HG03103 (cell line): Measurements from ENCODE around the gene PSMG4.
"Not testable (repeated sequence)": the region's sequence is repeated elsewhere in the genome, so short reads cannot be mapped to it uniquely, and the experiment has no call there.

ENCODE experiments used
- ATAC-seq: cut with Tn5 transposase; IDR thresholded peaks from one replicate; pipeline ENCODE4 v1.9.1; 2021; ENCODE audit warnings: low read depth; ENCODE audit not compliant: unreplicated experiment

The PSMG4 gene

DNA sequence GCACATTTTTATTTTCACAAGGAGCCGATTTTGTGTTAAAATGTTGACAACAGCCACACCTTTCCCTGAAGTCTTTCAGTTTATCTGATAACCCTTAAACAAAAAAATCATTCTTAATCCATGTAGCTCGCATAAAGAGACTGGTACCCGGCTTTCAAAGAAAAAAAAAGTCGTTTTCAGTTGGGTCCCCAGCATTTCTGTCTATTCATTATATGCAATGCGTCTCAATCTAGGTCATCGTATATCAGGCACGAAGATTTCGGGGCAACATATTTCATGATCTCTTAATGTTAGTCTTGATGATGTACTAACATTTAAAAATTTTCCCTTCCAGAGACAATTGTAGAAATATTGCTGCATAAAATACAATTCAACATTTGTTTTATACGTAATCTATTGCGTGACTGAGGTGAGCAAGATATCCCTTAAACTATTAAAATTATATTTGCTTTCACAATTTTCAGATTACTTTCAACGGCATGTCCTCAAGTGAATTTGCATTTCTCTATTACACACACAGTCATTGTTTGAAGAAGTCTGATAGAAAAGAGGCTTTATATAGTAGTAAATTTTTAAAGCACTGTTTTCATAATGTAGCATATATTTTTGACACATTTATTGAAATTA is 28.4 kb upstream of the PSMG4 start:
- ATAC-seq: no peak

GRCh38 chr6:3230900-3231246 is 27.9 kb upstream of the PSMG4 start:
- ATAC-seq: no peak

DNA sequence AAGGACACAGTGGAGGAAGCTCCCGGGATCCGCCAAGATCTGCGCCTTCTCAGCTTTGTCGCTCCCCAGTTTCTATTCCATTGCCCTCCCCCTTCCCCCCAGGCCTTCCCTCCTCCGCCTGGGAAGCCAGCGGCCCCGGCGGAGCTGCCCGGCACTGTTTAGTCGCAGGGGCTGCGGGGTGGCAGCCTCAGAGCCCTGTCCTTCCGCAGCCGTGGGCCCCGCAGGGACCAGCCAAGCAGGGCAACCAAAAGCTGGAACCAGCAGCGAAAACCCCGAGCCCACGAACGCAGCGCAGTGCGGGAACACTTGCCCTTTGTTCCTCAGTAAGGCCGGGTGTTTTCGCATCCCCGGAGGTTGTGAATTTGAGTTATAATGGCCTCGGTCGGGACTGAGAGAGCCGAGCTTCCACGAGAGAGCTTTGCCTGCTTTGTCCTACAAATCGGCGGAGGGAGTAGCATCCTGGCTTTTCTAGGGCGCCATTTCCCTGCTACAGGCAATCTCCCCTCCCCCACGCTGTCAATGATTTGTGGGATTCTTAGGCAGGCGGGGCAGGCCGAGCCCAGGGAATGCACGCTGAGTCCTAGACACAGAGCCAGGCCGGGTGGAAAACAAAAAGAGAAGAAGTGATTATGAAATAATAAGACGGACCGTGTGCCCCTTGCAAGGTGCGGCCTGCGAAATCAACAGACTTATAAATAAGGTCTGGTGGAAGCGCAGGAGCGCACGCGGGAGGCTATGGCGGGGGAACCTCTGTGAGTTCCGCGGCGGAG is 27.3 kb upstream of the PSMG4 start:
- ATAC-seq: no peak

DNA sequence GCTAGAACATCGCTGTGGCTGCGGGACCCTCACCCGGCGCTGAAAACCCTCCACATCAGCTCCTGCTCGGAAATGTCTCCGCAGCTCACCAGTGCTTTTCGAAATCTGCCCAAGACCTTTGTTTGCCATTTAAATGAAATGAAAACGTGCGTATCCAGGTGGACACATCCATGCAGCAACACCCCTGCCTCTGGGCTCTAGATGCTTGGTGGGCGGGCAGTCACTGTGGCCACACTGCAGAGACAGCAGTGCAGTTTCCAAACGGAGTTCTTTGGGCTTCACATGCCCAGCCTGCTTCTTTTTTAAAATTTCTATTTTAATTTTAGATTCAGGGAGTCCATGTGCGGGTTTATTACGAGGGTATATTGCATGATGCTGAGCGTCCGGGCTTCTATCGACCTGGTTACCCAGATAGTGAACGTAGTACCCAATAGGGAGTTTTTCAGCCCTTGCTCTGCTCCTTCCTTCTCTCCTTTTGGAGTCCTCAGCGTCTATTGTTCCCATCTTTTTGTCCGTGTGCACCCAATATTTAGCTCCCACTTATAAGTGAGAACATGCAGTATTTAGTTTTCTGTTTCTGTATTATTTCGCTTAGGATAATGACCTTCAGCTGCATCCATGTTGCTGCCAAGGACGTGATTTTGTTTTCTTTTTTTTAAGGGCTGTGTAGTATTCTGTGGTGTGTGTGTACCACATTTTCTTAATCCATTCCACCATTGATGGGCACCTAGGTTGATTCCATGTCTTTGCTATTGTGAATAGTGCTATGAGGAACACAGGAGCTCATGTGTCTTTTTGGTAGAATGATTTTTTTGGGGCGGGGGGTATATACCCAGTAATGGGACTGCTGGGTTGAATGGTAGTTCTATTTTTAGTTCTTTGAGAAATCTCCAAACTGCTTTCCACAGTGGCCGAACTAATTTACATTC is 26.5 kb upstream of the PSMG4 start:
- ATAC-seq: no peak

GRCh38 chr6:3233321-3233720 is 25.4 kb upstream of the PSMG4 start:
- ATAC-seq: no peak

GRCh38 chr6:3233904-3234303 is 24.8 kb upstream of the PSMG4 start:
- no peak for ATAC-seq

DNA sequence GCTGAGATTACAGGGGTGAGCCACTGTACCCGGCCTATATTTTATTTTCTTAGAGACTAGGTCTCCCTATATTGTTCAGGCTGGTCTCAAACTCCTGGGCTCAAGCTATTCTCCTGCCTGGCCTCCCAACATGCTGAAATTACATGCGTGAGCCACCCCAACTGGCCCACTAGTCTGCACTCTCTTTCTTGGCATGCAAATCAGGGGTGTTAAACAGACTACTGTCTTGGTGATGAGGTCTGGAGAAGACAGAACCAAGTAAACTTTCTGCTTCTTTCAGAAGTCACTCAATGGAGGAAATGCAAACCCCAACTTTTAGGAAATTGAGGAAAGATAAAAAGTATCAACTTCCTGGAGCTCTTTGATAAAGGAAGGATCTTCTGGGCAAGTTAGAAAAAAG is 23.3 kb upstream of the PSMG4 start:
- ATAC-seq: no peak

DNA sequence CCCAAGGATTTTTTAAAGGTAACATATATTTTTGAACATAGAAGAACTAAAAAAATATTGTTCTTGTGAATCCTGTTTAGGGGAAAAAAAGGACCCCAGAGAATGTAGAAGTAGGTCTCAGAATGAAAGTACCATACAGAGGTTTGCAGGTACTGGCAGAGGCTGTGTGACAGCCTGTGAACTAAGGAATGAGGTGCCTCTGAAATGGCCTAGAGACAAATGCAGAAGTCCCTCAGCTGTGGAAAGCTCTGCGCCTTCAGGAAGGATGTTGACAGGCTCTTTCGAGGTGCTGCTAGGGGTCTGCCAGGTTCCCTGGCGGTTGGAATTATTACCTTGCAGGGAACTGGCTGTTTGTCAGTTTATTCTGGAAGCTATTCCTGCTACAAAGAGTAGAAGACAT is 22.7 kb upstream of the PSMG4 start:
- ATAC-seq: no peak

DNA sequence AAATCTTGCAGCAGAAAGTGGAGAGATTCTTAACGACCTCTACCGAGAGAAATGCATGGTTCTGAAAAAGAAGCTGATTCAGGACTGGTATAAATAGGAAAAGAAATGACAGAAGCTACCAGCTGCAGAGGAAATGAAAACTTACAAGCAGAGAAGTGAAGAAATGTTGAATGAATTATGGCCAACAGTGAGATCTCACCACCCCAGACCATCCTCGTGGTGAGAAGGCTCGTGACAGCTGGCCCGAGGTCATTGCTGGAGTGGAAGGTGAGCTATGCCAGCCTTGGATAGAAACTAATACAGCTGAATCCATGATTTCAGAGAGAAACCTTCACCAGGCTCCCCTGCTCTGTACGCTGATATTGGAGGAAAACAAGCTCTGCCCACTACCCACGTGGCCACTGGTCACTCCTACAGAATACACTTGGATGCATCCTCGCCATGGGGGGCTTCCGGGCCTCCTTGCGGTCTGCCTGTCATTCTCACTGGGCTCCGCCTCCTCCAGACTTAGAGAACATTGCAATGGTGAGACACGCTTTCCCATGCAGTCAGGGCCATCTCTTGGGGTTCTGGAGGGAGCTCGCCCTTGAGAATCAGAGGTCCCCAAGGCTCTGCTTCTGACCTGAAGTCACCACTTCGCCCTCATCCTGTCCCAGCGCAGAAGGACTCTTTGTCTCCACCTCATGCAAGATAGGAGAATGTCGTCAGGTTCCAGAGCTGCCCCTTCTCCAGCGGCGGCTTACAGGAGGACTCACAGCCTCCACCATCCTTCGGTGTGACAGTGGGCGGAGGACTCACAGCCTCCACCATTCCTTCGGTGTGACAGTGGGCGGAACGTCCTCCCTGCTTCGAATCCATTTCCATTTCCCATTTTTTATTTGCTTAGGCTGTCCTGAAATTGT is 20.7 kb upstream of the PSMG4 start:
- ATAC-seq: no peak

DNA sequence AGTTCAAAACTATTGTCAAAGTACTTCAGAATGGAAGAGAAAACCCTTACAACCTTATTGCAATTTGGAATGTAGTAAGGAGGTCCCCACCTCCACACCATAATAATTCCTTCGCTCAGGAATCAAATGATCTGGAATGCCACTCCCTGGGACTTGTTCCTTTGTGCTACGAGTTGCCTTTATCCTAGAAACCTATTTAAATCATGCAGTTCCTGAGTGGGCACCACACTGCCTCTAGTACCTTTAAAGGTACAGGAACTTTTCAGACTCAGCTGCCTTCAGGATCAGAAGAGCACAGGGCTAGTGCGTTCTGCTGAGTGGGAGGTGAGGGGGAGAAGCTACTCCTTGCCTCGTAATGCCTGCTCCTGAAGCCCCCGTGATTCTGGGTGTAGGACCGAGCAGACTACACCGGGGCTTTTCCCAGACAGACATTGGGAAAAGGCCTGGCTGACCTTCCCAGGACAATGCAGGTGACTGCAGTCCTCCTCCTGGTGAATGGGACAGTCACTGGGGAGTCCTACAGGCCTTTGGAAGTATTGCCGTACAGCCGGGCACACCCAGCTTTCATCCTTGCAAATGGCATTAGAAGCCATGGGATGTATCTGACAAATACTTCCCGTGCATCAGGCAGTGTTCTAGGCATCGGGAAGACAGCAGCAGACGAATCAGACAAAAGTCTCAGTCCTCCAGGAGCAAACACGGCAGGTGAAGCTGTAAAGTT is 19.5 kb upstream of the PSMG4 start:
- ATAC-seq: no peak

GRCh38 chr6:3240595-3240994 is 18.2 kb upstream of the PSMG4 start:
- no peak for ATAC-seq

- ATAC-seq: not testable (repeated sequence)
Observed at GRCh38 chr6:3241745-3242144, 17.0 kb upstream of the PSMG4 start.

GRCh38 chr6:3242768-3243167 is 16.0 kb upstream of the PSMG4 start:
- ATAC-seq: no peak

- ATAC-seq: no peak
Observed at GRCh38 chr6:3244003-3244831, 14.5 kb upstream of the PSMG4 start.

DNA sequence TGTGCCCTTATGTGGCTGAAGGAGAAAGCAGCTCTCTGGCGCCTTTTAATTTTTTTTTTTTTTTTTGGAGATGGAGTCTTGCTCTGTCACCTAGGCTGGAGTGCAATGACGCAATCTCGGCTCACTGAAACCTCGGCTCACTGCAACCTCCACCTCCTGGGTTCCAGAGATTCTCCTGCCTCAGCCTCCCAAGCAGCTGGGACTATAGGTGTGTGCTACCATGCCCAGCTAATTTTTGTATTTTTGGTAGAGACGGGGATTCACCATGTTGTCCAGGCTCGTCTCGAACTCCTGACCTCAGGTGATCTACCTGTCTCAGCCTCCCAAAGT is 13.9 kb upstream of the PSMG4 start:
- not testable (repeated sequence) for ATAC-seq

DNA sequence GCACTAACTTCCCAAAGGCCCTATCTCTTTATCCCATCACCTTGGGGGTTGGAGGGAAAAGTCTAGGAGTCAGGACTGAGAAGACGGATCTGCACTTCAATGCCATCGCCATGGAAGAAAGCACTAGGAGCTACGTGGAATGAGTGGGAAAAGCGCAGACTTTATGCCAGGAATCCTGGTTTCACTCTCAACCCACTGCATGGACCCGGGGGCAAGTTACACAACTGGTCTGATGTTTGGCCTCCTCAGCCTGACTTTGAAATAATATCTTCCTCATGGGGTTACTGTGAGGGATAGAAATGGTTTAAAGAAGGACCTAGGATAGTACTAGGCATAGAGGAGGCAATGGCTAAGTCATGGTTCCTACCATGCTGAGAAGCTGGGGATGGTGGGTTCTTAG is 13.5 kb upstream of the PSMG4 start:
- no peak for ATAC-seq

- no peak for ATAC-seq
Observed at GRCh38 chr6:3247255-3248146, 11.2 kb upstream of the PSMG4 start.

- ATAC-seq: no peak
Observed at GRCh38 chr6:3249821-3250220, 8.9 kb upstream of the PSMG4 start.
